ENCODE data around the gene SLC6A2.

The SLC6A2 gene

DNA sequence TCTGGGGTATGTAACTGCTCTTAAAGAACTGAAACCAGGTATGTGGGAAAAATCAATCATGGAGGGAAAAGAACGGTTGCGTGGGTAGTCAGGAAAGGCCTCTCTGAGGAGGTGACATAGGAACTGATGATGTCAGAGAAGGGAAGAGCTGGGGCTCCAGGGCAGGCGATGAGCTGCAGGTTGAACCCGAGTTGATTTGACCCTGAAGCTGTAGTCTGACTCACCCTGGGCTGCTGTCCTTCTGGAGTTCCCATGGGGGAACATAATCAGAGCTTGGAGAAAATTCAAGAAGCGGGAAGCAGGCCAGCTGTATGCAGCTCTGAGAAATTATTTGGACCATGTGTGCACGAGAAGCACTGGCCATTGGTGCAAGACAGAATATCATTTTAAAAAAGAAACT, 16.7 kb downstream of the SLC6A2 start:
- DNase-seq, result no peak

DNA sequence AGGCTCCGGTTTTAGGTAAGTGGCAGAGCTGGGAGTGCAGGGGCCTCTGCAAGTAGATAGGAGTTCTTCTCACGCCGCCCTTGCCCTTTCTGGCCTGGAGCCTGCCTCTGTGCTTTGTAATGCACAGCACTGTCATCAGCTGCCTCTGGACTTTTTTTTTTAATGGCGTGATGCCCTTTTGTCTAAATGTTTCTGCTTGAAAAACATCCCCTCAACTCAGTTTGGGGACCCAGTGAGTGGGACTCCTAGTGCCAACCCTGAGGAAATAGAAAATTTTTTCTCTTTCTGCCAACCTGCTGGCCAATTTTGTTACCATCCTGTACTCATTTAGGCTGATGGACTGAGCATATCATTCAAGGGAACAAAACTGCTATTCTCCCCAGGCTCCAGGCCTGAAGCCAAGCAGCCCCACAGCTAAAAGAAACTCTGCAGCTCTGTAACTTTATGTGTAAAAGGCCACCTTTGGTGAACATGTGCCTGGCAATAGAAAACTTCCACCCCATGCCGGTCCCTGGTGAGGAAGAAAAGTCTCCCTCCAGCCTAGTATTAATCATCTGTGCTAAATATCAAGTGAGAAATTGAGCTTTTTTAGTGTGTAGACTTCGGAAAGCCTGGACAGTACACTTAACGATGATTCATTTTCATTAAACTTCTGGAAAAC, 22.5 kb downstream of the SLC6A2 start:
- DNase-seq, result no peak

DNA sequence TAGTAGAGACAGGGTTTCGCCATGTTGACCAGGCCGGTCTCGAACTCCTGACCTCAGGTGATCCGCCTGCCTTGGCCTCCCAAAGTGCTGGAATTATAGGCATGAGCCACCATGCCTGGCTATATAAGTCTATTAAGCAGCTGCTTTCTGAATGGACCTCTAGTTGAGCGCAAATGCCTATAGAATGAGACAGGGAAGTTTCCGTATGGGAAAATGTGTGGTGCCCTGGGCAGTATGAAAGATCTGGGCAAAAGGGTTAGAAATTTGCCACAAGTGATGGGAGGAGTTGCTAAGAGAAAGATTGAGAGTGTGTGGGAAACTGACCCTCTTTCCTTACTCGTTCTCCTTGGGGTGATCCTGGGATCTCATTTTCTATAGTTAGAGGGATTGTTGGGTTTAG, 26.3 kb downstream of the SLC6A2 start:
- DNase-seq, result no peak

DNA sequence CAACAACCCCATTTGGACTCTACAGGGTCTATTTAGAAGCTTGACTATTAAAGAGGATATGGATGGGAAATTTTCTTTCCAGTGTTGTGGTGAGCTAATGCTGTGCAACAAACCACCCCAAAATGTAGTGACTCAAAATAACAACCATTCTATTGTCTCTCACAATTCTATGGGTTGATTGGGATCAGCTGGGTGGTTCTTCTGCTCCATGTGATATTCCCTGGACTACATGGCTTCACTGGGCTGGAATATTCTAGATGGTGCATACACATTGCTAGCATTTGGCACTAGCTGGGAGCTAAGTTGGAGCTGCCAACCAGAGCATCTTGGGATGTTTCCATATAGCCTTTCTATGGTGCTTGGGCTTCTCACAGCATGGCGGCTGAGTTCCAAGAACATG, 30.2 kb downstream of the SLC6A2 start:
- DNase-seq, result no peak

DNA sequence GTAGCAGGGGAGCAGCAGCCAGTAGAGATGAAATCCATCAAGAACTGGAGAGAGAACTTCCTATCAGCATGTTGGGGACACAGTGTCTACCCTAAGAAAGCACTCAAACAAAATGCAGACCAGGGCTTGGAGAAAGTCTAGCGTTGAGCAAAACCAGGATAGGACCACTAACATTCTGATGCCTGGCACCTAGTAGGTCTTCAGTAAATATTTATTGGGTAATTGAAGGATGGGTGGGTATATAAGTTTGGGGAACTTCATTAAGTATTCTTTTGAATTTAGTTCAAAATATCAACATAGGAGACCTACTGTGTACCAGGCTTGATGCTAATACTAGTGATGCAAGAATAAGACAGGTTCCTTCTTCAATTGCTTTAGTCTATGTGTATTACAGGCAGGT, 30.9 kb downstream of the SLC6A2 start:
- no peak for DNase-seq

DNA sequence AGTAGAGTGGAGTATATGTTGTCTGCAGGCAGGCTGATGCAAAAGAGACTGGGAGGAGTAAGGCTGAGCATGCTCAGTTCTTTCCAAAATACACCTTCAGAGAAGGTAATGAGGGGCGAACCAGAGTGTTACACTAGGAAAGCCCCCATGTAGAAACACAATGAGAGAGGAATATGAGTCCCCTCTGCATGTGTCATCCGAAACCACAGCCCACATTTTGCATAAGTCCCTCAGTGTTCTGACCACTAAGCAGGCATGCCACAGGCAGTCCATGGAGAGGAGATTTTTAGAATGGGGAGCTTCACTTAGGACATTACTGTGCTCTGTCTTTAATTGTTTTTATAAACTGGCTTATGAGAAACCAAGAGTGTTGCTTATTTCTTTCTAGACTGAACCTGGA, 32.0 kb downstream of the SLC6A2 start:
- DNase-seq, result no peak

DNA sequence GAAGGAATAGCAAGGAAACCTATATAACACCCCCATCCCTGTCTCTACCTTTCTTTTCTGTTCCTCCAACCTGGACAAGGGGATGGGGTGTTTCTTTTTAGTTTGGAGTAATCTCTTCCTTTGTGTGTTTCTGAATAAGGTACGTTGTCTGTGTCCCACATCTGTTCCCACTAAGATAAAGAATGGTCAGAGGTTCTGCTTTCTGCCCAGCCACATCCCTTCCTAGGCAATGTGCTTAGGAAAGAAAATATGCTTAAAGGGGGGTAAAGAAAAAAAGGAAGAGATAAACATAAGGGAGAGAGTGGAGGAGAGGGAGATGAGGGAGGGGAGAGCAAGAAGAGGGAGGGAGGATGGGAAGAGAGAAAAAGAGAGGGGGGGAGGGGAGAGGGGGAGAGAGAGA, 35.1 kb downstream of the SLC6A2 start:
- DNase-seq, result no peak

DNA sequence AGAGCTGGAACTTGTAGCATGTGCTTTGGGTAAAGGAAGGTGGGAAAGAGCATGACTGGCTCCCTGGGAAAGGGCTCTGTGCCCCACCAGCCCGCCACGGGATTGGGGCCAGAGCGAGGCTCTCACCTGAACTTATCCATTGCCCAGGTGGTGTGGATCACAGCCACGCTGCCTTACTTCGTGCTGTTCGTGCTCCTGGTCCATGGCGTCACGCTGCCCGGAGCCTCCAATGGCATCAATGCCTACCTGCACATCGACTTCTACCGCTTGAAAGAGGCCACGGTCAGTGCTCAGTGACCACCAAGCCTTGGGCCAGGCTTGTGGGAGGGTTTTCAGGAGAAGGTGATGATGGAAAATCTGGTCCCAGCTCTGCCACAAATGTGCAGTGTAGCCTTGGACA, 36.0 kb downstream of the SLC6A2 start:
- DNase-seq, result no peak

DNA sequence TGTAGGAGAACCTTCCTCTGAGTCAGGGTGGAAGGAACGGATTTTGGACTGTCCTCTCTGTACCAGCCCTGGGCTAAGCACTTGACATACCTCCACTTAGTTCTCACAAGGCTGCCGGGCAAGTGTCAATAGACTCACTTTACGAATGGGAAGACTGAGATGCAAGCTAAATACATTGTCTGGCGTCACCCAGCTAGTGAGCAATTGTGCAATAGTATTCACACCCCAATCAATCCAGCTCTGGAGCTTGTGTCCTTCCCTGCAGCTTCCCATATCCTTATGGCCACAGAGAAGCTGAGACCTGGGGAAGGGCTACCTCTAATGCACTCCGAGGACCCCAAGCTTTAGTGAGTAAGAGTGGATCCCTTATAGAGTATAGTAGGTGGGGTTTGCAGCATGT, 39.8 kb downstream of the SLC6A2 start:
- no peak for DNase-seq

DNA sequence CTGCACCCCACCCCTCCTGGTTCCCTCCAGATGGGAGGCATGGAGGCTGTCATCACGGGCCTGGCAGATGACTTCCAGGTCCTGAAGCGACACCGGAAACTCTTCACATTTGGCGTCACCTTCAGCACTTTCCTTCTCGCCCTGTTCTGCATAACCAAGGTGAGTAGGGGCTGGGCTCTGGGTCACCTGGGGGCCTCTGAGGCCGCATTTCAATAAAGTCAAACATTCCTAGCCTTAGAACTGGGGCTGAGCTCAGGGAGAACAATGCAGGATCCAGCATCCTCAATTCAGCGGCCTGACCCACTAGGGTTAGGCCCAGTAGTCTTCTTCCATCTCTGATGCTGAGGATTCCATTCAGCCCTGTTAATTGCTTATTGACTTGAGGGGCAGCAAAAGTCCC, 42.1 kb downstream of the SLC6A2 start:
- DNase-seq, result no peak

DNA sequence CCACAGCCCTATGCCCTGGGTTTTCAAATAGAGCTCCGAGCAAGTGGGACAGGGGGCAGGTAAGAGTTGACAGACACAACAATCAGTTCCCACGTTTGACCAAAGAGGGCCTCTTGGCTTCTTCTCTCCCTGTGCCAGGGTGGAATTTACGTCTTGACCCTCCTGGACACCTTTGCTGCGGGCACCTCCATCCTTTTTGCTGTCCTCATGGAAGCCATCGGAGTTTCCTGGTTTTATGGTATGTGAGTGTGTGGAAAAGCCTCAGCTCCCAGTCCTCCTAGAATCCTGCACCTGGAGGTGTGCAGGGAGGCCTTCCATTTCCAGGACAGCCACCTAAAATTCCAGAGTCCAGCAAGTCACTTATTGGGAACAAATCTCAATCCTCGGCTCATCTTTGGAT, 42.5 kb downstream of the SLC6A2 start:
- DNase-seq, result no peak

DNA sequence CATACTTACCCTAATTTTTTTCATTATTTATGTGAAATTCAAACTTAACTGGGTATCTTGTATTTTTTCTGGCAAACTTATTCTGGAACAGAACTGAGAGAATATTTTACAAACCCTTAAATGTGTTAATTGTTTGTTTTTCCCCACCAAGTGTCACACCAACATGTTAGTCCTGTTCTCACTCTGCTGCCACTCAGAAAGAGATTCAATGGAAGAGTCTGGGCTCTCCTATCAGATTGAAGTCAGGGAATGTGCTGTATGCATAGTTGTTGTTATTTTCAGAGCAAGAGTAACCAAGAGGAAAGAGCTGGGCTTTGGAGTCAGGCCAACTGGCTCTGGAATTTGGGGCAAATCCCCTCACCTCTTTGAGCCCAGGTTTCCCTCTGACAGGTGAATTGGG, 43.2 kb downstream of the SLC6A2 start:
- no peak for DNase-seq

DNA sequence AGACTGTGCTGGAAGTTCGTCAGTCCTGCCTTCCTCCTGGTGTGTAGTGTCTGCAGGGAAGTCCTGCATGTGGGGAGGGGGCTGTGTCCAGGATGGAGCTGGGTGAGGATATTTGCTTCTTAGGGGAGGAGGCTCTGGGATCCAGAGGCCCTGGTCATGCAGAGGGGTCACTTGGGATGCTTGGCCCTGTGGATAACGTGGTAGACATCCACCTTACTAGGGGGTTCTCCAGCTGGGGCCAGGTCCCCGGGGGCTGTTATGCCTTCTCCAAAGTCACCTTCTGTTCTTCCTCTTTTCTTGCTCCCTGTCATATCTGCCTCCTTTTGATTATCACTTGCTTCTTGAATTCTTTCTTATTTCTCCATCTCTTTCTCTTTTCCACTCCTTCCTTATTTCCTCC, 43.8 kb downstream of the SLC6A2 start:
- no peak for DNase-seq

DNA sequence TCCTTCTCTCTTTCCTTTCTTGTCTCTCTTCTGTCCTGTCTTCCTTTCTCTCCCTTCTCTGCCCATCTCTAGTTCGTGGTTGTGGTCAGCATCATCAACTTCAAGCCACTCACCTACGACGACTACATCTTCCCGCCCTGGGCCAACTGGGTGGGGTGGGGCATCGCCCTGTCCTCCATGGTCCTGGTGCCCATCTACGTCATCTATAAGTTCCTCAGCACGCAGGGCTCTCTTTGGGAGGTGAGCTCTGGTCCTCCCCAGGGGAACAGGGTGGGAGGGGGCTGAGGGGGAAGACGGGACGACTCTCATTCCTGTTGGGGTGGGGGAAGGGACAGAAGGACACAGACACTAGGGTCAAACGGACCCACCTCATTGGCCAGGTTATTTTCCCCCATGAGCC, 44.3 kb downstream of the SLC6A2 start:
- DNase-seq, result no peak

DNA sequence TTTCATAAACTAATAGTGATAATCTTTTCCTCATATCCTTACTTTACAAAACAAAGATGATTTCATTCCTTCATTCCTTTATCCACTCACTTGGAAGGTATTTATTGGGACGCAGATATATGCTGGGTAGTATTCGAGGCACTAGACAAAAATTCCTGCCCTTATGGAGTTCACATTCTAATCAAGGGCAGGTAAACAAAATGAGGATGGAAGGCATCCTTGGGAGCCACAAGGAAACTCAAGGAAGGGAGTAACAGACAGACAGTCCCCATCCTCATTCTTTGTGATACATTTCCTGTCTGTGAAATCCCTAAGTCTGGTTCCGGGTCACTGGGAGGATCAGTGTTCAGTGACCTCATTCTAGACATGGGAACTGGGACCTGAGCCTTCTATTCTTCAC, 45.2 kb downstream of the SLC6A2 start:
- no peak for DNase-seq

DNA sequence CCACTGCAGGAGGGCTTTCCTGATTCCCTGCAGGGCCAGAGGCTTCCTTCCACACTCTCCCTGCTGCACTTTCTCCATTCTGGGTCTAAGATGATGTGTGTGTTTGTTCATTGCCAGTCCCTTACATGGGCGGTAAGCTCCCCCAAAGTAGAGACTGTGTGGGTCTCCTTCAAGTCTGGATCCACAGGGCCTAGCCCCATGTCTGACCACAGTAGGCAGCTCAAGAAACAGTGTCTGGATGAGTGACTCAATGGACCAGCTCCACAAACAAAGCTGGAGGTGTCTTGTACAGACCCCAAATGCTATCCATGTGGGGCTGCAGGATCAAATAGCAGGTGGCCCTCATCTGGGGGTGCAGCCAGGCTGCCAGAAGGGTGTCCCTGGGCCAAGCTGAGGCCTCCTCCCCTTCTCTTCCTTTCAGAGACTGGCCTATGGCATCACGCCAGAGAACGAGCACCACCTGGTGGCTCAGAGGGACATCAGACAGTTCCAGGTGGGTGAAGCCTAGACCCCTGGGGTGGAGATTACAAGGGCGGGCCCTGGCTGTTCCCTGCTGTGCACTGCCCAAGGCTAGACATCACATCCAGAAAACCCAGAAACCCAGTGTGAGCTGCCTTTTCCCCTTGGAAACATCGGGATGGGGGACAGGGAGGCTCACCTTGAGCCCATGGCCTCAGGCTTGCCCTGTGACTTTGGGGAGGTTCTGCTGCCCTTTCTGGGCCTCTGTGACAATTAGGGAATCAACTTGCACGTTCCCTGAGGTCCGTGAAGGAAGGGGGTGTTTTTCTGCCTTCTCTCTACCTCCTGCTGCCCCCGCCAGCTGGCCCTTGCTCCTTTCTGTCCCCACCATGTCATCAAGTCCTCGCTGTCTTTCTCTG, 45.9 kb downstream of the SLC6A2 start:
- no peak for DNase-seq

DNA sequence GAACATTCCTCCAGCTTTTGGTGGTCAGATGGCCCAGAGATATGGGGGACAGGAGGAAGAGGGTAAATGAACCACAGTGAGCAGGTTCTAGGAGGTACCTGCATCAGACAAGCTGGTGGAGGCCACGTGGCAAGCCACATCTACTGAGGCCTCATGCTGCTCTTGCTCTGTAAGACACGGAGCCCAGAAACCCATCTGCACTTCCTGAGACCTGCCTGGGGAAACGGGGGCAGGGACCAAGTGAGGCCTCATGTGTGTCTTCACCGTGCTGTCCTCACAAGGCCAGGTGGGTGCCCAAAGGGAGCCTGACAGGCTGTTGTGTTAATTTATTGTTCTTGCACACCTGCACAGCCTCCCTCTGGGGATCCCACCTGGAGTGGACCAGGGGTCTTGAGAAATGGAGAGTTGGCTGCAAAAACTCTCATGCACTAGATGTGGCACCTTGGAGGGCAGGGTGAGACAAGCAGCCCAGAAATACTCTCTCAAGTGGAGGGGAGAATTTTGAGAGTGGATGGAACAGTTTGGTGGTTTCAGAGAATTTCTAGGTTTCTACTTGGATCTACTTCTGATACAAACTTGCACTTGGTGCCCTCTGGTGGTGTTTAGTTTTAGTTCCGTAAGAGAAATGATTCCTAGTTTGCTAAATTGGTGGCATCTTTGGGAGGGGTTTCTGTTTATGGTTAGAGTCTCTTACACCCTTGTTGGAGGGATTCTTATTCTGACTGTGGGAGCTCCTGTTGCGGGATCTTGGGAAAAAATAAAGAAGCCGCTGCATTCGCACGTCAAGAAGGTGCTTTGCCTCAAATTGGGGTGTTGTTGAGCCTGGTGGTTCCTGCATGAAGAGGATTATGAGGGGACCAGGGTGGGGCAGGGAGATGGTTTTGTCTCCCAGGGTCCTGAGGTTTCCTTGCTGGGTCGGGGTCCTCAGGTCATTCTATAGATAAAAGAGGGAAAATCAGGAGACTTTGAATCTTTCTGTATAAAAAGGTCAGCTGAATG, 47.5 kb downstream of the SLC6A2 start:
- peak; percentile 5 for DNase-seq

DNA sequence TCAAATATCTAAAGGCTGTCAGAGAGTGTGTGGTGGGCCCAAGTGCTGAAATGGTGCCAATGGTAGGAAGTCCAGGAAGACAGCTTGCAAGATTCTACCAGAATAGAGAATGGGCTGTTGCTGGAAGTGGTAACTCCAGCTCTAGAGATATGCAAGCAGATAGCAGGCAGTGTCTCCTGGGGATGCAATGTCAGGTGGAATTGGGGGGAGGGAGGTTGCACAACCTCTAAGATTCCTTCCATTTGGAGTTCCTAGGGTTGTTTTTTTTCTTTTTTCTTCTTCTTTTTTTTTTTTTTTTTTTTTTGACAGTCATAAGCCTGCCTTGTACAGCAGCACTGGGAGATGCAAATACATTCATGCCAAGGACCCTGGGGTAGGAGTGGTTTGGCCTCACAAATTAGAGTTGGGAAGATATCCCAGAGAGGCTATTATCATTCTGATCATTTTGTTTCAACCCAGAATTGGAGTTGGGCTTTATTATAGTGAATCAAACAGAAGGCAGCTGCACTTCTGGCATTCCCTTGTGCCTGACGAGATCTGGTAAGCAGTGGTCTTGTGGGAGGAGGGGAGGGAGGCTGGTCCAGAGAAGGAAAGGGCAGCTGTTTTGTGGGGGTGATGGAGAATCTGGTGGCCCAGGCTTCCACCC, 51.1 kb downstream of the SLC6A2 start:
- DNase-seq, result no peak

DNA sequence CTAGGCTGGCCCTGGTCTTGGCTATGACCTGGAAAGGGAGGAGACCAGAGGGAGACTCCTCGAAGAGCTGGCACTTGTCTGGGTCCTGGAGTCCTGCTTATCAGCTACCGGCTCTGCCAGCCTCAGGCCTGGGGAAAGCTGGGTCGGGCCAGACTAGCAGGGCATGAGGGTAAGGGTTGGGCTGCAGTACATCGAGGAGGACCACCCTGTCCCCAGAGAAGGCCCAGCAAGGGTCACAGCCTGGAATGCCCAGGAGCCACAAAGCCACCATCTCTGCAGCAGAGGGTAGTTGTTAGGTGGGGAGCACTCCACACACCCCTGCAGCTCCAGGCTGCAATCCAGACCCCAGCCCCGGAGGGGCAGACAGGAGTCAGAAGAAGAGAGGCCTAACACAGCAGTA, 54.0 kb downstream of the SLC6A2 start:
- DNase-seq, result no peak

DNA sequence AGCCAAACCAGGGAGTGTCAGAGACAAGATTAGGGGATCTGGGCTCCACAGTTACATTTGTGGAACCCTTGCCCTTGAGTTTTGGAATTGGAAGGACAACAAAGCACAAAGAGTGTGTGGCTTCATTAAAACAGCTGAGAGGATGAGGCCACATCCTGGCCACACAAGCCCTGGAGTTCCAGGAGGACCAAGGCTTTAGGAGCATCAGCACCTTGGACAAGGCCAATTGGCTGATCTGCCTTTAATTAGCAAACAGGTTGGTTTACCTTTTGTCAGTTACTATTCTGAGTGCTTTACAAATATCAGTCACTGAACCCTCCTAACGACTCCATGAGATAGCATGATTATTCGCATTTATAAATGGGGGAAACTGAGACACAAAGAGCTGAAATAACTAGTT, 54.7 kb downstream of the SLC6A2 start:
- DNase-seq, result no peak

DNA sequence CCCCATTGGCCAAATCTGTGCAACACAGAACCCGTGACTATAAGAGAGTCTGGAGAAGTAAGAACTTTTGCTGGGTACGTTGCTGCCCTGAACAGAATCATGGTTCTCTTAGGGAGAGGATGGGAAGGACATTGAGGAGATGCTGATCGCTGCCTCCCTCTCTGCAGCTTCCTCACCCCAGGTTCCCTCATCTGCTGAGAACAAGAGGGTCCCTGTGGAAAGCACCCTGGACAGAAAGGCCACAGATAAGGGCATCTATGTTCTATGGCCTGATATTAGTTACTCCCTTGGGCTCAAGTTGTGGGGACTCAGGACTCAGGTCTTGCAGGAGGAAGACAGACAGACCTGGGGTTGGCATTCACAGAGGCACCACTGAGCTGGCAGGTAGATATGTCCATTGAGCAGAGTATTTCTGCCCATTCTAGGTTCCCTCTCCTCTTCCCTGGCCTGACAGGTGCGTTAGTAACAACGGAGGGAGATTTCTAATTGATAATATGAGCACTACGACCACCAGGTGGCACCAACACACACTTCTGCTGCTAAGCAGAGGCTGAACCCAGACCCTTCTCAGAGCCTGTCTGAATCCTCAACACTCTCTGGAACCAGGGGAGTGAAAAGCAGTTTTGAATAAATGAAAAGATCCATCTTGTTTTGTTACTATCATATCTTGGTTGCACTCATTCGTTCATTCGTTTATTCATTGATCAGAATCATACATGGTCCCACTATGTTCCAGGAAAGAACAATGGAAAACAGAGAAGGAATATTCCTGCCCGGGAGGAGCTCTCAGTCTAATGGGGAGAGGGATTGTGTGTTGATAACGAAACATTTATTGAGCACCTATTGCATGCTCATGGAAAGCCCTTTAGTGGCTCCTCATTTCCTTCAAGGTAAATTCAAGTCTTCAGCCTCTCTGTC, 56.4 kb downstream of the SLC6A2 start:
- DNase-seq, result peak; percentile 24

DNA sequence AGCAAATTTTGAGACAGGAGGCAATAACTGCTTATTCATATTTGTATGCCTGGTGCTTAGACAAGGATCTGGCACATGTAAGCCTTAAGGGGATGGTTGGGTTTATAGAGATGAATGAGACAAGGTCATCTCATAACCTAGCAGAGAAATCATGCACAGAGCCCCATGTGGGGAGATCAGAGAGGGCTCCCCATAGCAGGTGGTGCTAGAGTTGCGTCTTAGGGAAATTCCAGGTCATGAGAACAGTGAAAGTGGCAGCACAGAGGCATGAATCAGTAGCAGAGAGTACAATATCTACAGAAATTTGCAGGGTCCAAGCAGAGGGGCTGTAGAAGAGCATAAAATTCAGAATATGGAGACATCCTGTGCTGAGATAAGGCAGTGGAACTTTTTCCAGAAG, 57.3 kb downstream of the SLC6A2 start:
- DNase-seq, result no peak

All from NCI-H2029 treated with DMSO at 0.1 percent for 48 hours (cell line).